Stimulated activated CD4-positive, alpha-beta T cell treated with anti-CD3 and anti-CD28 coated beads, Interleukin-12 subunit alpha, Interleukin-12 subunit beta, amount 100 ng/mL, for 48 hours (primary cell): ENCODE measurements around the gene TMEM69.
"Not testable (repeated sequence)": the region's sequence is repeated elsewhere in the genome, so short reads cannot be mapped to it uniquely, and the experiment has no call there.

Experiments used
- DNase-seq, 3 donors: peaks; one replicate each; pipeline ENCODE4 v3.0.0-alpha.2; 2020; ENCODE audit warnings: low read depth in 2 of 3, low spot score in 1 of 3

TMEM69 gene

GRCh38 chr1:45687754-45688740 is at the start of gene TMEM69:
Gene TMEM69, plus strand, starts transcription at chr1:45688181. Its CDS starts 2,888 bp downstream, at chr1:45691069.
- peak; percentile 67 to 85 (median 72) for DNase-seq

- DNase-seq = no peak
Observed at GRCh38 chr1:45640293-45640692, 47.7 kb upstream of the TMEM69 start.

GRCh38 chr1:45643321-45643720 is 44.7 kb upstream of the TMEM69 start:
- DNase-seq = no peak

GRCh38 chr1:45643978-45644377 is 44.0 kb upstream of the TMEM69 start:
- no peak for DNase-seq

GRCh38 chr1:45644661-45645060 is 43.3 kb upstream of the TMEM69 start:
- DNase-seq = no peak

- DNase-seq = no peak
Observed at GRCh38 chr1:45647248-45648021, 40.5 kb upstream of the TMEM69 start.

- no peak for DNase-seq
Observed at GRCh38 chr1:45654540-45655280, 33.3 kb upstream of the TMEM69 start.

GRCh38 chr1:45656573-45657226 is 31.3 kb upstream of the TMEM69 start:
- no peak for DNase-seq

GRCh38 chr1:45658171-45658570 is 29.8 kb upstream of the TMEM69 start:
- no peak for DNase-seq

- no peak for DNase-seq
Observed at GRCh38 chr1:45659222-45659621, 28.8 kb upstream of the TMEM69 start.

GRCh38 chr1:45660336-45660735 is 27.6 kb upstream of the TMEM69 start:
- DNase-seq = no peak

- no peak for DNase-seq
Observed at GRCh38 chr1:45666836-45667235, 21.1 kb upstream of the TMEM69 start.

- no peak for DNase-seq
Observed at GRCh38 chr1:45667321-45668111, 20.5 kb upstream of the TMEM69 start.

GRCh38 chr1:45668526-45668925 is 19.5 kb upstream of the TMEM69 start:
- no peak for DNase-seq

GRCh38 chr1:45669379-45669778 is 18.6 kb upstream of the TMEM69 start:
- DNase-seq = no peak

GRCh38 chr1:45669859-45670655 is 17.9 kb upstream of the TMEM69 start:
- no peak for DNase-seq

GRCh38 chr1:45673956-45674355 is 14.0 kb upstream of the TMEM69 start:
- DNase-seq = no peak

GRCh38 chr1:45674478-45674877 is 13.5 kb upstream of the TMEM69 start:
- DNase-seq = no peak

GRCh38 chr1:45676553-45676952 is 11.4 kb upstream of the TMEM69 start:
- DNase-seq = not testable (repeated sequence)
